Left lung (tissue), 10 donors: ENCODE measurements around the gene MKNK2. TPM values are rescaled to one million over a fixed set of nuclear protein-coding genes. Genes with fewer than 3 reads are reported as not detected.

Experiments
- ATAC-seq: fragments of 200-7000 bp; cut with Tn5 transposase; one replicate; pipeline ENCODE4 v1.9.1; 2020; ENCODE audit warnings: moderate library complexity
- DNase-seq, 4 donors: peaks; one replicate each; pipeline ENCODE4 v3.0.0-alpha.2; 2013 to 2020
- H3K27ac ChIP-seq, 2 donors: fragments of 200-600 bp; sonication (generic) in 1 of 2; one replicate each; pipeline versions ENCODE4 v1.5.0 to v1.8.0; 2020 to 2021
- H3K27me3 ChIP-seq, 2 donors: fragments of 200-600 bp; sonication (generic) in 1 of 2; one replicate each; pipeline versions ENCODE4 v1.5.0 to v1.8.0; 2020 to 2021
- H3K36me3 ChIP-seq, 2 donors: fragments of 200-600 bp; sonication (generic) in 1 of 2; one replicate each; pipeline versions ENCODE4 v1.5.0 to v1.8.0; 2020 to 2021
- H3K4me1 ChIP-seq, 2 donors: fragments of 200-600 bp; one replicate each; pipeline ENCODE4 v1.8.0; 2021
- H3K4me3 ChIP-seq, 2 donors: fragments of 200-600 bp; sonication (generic) in 1 of 2; one replicate each; pipeline versions ENCODE4 v1.5.0 to v1.8.0; 2020 to 2021; ENCODE audit warnings: mild to moderate bottlenecking in 1 of 2
- H3K9me3 ChIP-seq, 2 donors: fragments of 200-600 bp; sonication (generic) in 1 of 2; one replicate each; pipeline versions ENCODE4 v1.5.0 to v1.8.0; 2020 to 2021
- intact Hi-C, 2 donors: fragments of 100-400 bp; cut with DNase I; formaldehyde crosslinking; loops; one replicate each; pipeline versions ENCODE4 v1.11.2 to v1.14.2; 2022
- polyA plus RNA-seq, 6 donors: library from polyadenylated mRNA; unstranded; fragments of 120-200 nt; gene quantifications; one replicate each; pipeline ENCODE4 v1.2.1, GENCODE V29; 2013; ENCODE audit not compliant: insufficient read length in 6 of 6
- total RNA-seq, 2 donors: library from RNA; stranded (reverse); fragmentation: NEBNext Ultra II Directional; extraction: Animal tissue kit (Norgen Biotek cat#: 25700); gene quantifications; one replicate each; pipeline ENCODE4 v1.2.1, GENCODE V29; 2021
- TF ChIP-seq, protein P1 (sequence below), 2 donors: fragments of 200-600 bp; sonication (generic) in 1 of 2; IDR thresholded peaks; one replicate each; pipeline versions ENCODE4 v1.5.0 to v1.8.0; 2021; ENCODE audit warnings: antibody characterized with exemption in 2 of 2
- donor health status: DM: no; HTN: yes; CAD: no.
- donor health status: DM: no; HTN: no; CAD: no.

The MKNK2 gene
- total and polyA plus RNA-seq, 8 donors = 59.3 to 291 (median 86.1) TPM

DNA sequence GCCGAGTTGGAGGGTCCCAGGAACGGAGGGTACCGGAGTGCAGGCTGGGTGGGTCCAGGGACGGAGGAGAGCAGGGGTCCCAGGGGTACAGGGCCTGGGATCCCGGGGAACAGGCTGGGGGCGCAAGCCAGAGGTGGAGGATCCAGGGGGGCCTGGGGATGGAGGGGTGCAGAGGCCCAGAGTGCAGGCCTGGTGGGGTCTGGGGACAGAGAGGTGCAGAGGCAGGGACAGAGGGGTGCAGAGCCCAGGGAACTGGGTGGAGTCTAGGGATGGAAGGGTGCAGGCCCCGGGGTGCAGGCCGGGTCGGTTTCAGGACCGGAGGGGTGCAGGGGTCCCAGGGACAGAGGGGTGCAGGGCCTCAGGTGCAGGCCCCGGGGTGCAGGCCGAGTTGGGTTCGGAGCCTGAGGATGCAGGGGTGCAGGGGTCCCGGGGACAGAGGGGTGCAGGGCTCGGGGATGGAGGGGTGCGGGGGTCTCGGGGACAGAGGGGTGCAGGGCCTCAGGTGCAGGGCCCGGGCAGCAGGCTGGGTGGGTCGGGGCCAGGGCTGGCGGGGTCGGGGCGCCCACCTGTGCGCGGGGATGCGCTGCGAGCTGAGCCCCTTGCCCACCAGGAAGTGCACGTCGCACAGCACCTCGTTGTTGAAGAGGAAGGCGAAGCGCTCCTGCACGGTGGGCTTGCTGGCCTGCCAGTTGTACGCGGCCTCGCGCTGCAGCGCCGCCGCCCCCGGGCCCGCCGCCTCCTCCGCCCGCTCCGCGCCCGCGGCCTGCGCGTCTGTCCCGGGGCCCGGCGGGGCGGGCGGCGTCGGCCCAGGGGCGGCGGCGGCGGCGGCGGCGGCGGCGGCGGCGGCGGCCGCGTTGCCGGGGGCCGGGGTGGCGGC, 36.1 kb downstream of the MKNK2 start:
- peak; percentile 5 for ATAC-seq

DNA sequence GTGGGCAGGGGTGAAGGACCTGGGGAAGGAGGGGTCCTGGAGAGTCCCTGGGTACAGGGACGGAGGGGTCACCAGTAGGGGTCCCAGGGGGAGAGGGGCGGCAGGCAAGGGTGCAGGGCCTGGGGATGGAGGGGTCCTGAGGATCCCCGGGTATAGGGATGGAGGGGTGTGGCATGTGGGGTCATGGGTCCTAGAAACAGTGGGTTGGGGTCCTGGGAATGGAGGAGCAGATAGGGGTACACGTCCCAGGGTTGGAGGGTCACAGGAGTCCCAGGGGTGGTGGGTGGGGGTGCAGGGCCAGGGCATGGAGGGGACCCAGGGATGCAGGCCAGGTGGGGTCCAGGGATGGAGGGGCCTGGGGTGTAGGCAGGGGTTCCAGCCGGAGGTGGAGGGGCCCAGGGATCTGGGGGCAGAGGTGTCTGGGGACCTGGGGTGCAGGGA, 36.9 kb downstream of the MKNK2 start:
- H3K4me3 ChIP-seq = peak overlapping the region in 1 of 2 donors; percentile 56
- H3K27ac ChIP-seq = no peak overlapping the region
- TF ChIP-seq, protein P1, sequence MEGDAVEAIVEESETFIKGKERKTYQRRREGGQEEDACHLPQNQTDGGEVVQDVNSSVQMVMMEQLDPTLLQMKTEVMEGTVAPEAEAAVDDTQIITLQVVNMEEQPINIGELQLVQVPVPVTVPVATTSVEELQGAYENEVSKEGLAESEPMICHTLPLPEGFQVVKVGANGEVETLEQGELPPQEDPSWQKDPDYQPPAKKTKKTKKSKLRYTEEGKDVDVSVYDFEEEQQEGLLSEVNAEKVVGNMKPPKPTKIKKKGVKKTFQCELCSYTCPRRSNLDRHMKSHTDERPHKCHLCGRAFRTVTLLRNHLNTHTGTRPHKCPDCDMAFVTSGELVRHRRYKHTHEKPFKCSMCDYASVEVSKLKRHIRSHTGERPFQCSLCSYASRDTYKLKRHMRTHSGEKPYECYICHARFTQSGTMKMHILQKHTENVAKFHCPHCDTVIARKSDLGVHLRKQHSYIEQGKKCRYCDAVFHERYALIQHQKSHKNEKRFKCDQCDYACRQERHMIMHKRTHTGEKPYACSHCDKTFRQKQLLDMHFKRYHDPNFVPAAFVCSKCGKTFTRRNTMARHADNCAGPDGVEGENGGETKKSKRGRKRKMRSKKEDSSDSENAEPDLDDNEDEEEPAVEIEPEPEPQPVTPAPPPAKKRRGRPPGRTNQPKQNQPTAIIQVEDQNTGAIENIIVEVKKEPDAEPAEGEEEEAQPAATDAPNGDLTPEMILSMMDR (IDR thresholded peaks at IDR 0.05) = no peak
- DNase-seq = no peak
- ATAC-seq = no peak
- intact Hi-C loops = no loop called here
- no peaks in the 10 kb centered on the region for H3K36me3 ChIP-seq
- no peaks in the 10 kb centered on the region for H3K27me3 ChIP-seq
- H3K4me1 ChIP-seq = peaks cover 0 to 11% of the 10 kb centered on the region in 2 donors
- H3K9me3 ChIP-seq = no peaks in the 10 kb centered on the region

More for the DNA sequence above, 36.1 kb downstream of the MKNK2 start:
- TF ChIP-seq, protein P1 (IDR thresholded peaks at IDR 0.05) = no peak
- intact Hi-C loops = loop anchor here in 1 of 2 donors (5.0 kb wide), 1 partner anchor 52 kb away; no protein-coding TSS in a partner anchor
- DNase-seq = peak in 1 of 4 donors; percentile 86
- Histone ChIP-seq H3K27me3 (no peaks in the 10 kb centered on the region), H3K4me1 (peaks cover 0 to 18% of the 10 kb centered on the region in 2 donors), H3K9me3 (no peaks in the 10 kb centered on the region), H3K36me3 (no peaks in the 10 kb centered on the region), H3K27ac (peak overlapping the region in 1 of 2 donors; percentile 65), H3K4me3 (peak overlapping the region; percentile 56)

DNA sequence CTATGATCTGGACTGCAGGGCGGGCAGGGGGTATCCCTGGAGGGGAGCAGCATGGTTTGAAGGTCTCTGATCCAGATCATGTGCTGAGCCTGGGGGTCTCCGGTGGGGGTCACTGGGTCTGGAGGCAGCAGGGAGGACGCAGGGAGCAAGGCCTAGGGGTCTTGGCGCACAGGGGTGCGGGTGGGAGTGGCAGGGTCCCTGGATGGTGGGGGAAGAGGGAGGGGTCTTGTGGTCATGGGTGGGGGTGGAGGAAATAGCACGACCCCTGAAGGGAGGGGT, 37.4 kb downstream of the MKNK2 start:
- intact Hi-C loops = no loop called here
- no peak overlapping the region for H3K27ac ChIP-seq

DNA sequence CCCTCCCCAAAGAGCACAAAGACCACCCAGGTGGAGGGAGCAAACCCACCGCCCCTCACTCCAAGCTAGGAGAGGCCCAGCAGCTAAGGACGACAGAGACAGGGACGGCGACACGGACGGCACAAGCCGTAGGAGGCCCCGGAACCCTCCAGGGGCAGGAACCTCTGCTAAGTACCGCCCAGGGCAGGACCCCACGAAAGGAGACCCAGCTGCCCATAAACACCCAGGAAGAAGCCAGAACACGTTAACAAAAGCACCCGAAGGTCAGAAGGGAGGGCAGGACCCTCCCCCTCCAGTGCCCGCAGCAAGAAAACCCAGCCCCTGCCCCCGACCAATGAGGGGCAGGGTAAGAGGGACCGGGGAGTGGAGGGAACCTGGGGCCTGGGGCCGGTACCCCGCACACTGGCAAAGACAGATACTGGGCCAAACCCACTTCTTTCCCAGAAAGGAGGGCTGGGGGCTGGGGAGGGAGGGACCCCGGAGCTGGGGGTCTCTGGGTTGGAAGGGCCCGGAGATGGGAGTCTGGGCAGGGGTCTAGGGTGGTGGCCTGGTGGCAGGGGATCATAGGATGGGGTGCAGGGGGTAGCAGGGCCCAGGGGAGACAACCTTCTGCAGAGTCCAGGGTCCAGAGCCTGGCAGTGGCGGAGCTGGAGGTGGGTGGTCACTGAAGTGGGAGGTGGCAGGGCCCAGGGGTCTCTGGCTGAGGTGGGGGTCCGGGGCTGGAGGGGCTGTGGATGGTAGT, 37.9 kb downstream of the MKNK2 start:
- DNase-seq = no peak
- intact Hi-C loops = no loop called here
- Histone ChIP-seq H3K36me3 (no peaks in the 10 kb centered on the region), H3K4me1 (peaks cover 0 to 11% of the 10 kb centered on the region in 2 donors), H3K9me3 (no peaks in the 10 kb centered on the region), H3K4me3 (no peak overlapping the region), H3K27ac (no peak overlapping the region), H3K27me3 (no peaks in the 10 kb centered on the region)
- ATAC-seq = no peak
- TF ChIP-seq, protein P1 (IDR thresholded peaks at IDR 0.05) = no peak

More for the DNA sequence above, 37.4 kb downstream of the MKNK2 start:
- TF ChIP-seq, protein P1 (IDR thresholded peaks at IDR 0.05) = no peak
- DNase-seq (no peak), ATAC-seq (no peak)
- Histone ChIP-seq H3K36me3 (no peaks in the 10 kb centered on the region), H3K27me3 (no peaks in the 10 kb centered on the region), H3K4me3 (no peak overlapping the region), H3K4me1 (peaks cover 0 to 11% of the 10 kb centered on the region in 2 donors), H3K9me3 (no peaks in the 10 kb centered on the region)

DNA sequence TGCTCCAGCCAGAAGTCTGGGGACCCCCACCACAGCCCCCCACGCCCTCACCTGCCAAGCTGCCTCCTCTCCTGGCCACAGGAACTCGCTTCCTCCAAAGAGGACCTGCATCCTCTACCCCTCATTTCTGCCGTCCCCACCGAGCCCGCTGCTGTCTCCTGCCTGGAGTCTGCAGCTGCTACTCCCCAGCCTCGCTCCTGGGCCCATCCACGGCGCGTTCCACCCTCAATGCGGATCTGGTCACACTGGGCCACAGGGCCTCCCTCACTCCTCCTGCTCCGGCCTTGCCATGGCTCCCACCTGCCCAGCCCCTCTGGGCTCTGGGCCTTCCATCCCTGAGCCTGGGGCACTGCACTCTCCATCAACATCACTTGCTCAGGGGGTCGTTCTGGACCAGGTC, 39.9 kb downstream of the MKNK2 start:
- intact Hi-C loops = no loop called here
- Histone ChIP-seq H3K27me3 (no peaks in the 10 kb centered on the region), H3K36me3 (no peaks in the 10 kb centered on the region), H3K4me3 (no peak overlapping the region), H3K4me1 (peaks cover 0 to 5% of the 10 kb centered on the region in 2 donors), H3K27ac (no peak overlapping the region), H3K9me3 (no peaks in the 10 kb centered on the region)
- no peak for DNase-seq
- no peak for ATAC-seq
- TF ChIP-seq, protein P1 (IDR thresholded peaks at IDR 0.05) = no peak
